Muscle layer of colon (tissue), 2 donors: ENCODE results near the gene CDH15.

ENCODE experiments used
- H3K27ac ChIP-seq: one replicate; pipeline ENCODE4 v1.7.0; 2013; ENCODE audit warnings: low read depth, mild to moderate bottlenecking, low read length, moderate library complexity
- H3K27me3 ChIP-seq, 2 donors: one replicate each; pipeline ENCODE4 v1.7.0; 2013; ENCODE audit warnings: low read length in 2 of 2, mild to moderate bottlenecking in 2 of 2; ENCODE audit not compliant: insufficient read depth in 2 of 2, control insufficient read depth in 1 of 2
- H3K36me3 ChIP-seq: one replicate; pipeline ENCODE4 v1.7.0; 2013; ENCODE audit warnings: mild to moderate bottlenecking, low read length; ENCODE audit not compliant: insufficient read depth
- H3K4me1 ChIP-seq: one replicate; pipeline ENCODE4 v1.7.0; 2013; ENCODE audit warnings: mild to moderate bottlenecking, low read length; ENCODE audit not compliant: insufficient read depth
- H3K4me3 ChIP-seq, 2 donors: one replicate each; pipeline ENCODE4 v1.7.0; 2013; ENCODE audit warnings: low read length in 2 of 2, low read depth in 1 of 2, mild to moderate bottlenecking in 1 of 2, moderate library complexity in 1 of 2
- H3K9ac ChIP-seq: one replicate; pipeline ENCODE4 v1.7.0; 2013; ENCODE audit warnings: low read length
- H3K9me3 ChIP-seq: one replicate; pipeline ENCODE4 v1.7.0; 2013; ENCODE audit warnings: mild to moderate bottlenecking, low read length
- donor health status: abdominal sarcoma.
- donor health status: Adenocarcinoma of cecum.

The CDH15 gene, protein sequence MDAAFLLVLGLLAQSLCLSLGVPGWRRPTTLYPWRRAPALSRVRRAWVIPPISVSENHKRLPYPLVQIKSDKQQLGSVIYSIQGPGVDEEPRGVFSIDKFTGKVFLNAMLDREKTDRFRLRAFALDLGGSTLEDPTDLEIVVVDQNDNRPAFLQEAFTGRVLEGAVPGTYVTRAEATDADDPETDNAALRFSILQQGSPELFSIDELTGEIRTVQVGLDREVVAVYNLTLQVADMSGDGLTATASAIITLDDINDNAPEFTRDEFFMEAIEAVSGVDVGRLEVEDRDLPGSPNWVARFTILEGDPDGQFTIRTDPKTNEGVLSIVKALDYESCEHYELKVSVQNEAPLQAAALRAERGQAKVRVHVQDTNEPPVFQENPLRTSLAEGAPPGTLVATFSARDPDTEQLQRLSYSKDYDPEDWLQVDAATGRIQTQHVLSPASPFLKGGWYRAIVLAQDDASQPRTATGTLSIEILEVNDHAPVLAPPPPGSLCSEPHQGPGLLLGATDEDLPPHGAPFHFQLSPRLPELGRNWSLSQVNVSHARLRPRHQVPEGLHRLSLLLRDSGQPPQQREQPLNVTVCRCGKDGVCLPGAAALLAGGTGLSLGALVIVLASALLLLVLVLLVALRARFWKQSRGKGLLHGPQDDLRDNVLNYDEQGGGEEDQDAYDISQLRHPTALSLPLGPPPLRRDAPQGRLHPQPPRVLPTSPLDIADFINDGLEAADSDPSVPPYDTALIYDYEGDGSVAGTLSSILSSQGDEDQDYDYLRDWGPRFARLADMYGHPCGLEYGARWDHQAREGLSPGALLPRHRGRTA

DNA sequence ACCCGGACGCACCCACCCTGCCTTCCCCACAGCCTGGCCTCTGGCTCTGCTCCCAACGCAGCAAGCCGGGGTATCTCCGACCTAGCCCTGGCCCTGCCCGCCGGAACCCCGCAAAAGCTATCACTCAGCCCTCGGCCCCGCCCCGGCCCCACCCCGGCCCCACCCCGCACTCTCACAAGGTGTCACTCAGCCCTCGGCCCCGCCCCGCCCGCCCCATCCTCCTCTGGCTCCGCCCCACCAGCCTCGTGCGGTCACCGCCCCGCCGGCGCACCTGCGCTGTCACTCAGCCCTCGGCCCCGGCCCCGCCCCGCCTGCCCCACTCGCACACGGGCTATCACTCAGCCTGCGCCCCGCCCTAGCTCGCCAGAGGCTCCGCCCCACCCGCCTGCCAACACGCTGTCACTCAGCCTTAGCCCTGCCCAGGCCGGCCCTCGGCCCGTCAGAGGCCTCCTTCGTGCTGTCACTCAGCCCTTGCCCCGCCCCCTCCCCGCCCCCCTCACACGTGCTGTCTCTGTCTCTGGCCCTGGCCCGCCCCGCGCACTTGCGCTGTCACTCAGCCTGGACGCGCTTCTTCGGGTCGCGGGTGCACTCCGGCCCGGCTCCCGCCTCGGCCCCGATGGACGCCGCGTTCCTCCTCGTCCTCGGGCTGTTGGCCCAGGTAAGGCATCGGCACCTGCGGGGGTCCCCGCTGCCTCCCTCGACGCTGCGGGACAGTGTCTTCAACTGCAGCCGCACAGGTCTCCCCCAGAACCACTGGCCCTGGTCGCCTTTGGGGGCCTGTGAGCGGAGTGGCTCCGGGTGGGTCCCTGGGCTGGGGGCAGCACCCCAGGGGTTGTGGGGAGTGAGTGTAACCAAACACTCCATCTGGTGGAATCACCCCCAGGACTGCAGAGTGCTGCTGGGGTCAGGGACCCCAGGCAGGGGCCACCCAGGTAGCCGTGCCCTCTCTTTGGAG lies at the start of gene CDH15:
TSS of gene CDH15 (plus strand) at position 533 of the 955 bp plus-strand sequence. CDS start at position 617, 84 bp downstream.
- H3K9ac ChIP-seq, result no peak within 1 kb of the TSS
- no peaks in the 10 kb centered on the region for H3K36me3 ChIP-seq
- H3K4me3 ChIP-seq, result peak within 1 kb of the TSS in 1 of 2 donors; percentile 20
- H3K9me3 ChIP-seq, result no peaks in the 10 kb centered on the region
- H3K4me1 ChIP-seq, result peaks cover 4% of the 10 kb centered on the region
- peaks cover 30 to 78% of the 10 kb centered on the region in 2 donors for H3K27me3 ChIP-seq
- H3K27ac ChIP-seq, result no peak within 1 kb of the TSS

DNA sequence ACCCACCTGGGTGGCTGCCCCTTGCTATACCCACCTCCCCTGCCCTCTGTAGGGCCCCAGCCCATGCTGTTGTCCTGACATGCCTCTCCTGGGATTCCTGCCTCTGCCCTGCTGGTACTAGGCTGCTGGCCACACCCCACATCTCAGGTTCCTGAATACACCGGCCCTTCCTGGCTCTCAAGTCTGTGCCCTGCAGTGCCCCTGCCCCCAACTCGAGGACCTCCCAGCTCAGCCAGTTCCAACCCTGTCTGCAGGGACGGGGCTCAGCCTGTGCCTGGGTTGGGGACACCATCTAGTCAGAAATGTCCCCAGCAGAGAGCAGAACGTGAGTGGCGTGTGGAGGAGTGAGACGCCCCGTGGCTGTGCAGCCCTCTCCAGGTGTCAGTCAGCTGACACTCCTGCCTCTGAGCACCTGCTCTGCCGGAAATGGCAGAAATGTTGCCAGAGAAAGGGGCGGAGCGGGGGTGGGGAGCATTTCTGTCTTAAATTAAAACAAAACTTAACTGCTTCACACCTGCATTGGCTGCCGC lies 49.2 kb upstream of the CDH15 start:
- no peaks in the 10 kb centered on the region for H3K4me1 ChIP-seq
- peaks cover 34% of the 10 kb centered on the region for H3K36me3 ChIP-seq
- H3K27ac ChIP-seq, result no peak overlapping the region
- H3K4me3 ChIP-seq, result no peak overlapping the region
- no peaks in the 10 kb centered on the region for H3K9me3 ChIP-seq
- H3K9ac ChIP-seq, result no peak overlapping the region
- H3K27me3 ChIP-seq, result no peaks in the 10 kb centered on the region

DNA sequence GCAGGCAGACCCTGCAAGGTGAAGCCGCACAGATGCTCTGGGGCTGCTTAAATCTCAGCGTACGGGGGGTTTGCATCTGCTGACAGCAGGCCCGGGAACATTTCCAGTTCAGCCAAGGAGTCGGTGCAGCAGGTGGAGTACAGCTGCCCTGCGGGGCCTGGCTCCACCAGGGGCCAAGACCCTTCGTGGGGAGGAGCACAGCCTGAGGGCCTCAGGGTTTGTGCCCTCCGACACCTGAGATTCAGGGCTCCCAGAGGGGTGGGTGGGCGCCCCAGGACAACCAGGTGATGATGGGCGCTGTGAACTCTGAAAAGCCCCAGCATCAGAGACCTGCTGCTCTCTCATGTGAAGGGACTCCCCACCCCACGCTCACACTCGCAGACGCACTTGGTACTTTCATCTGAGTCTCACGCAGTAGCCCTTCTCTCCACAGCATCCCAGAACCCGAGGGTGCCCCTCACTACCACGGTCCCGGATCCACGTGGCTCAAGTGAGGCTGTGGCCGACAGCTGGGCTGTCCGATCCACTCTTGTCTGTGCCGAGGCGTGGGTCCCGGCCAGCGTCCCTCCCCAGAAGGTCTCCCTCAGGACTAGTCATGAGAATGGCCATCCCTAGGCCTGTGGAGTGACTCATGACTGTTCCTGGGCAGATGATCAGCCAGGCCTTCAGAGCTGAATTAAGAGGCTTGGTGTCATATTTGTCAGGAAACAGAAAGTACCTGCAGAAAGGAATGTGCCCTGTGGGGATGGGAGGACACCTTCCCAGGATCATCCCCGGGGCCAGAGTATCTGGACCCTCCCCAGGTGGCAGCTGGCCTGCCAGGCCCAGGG lies 48.3 kb upstream of the CDH15 start:
- Histone ChIP-seq H3K9me3 (no peaks in the 10 kb centered on the region), H3K4me1 (no peaks in the 10 kb centered on the region), H3K27ac (no peak overlapping the region), H3K9ac (no peak overlapping the region), H3K27me3 (no peaks in the 10 kb centered on the region), H3K4me3 (no peak overlapping the region), H3K36me3 (peaks cover 31% of the 10 kb centered on the region)

DNA sequence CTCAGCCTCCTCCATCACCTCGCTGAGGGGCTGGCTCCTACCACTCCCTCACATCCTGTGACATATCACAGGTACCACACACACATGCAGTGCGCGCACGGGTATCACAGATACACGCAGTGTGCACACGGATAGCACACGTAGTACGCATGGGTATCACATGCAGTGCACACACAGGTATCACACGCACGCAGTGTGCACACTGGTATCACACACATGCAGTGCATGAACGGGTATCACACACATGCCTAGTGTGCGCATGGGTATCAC lies 47.8 kb upstream of the CDH15 start:
- H3K27ac ChIP-seq, result no peak overlapping the region
- H3K9ac ChIP-seq, result no peak overlapping the region
- H3K27me3 ChIP-seq, result no peaks in the 10 kb centered on the region
- no peaks in the 10 kb centered on the region for H3K9me3 ChIP-seq
- H3K36me3 ChIP-seq, result peaks cover 27% of the 10 kb centered on the region
- H3K4me3 ChIP-seq, result no peak overlapping the region
- no peaks in the 10 kb centered on the region for H3K4me1 ChIP-seq

DNA sequence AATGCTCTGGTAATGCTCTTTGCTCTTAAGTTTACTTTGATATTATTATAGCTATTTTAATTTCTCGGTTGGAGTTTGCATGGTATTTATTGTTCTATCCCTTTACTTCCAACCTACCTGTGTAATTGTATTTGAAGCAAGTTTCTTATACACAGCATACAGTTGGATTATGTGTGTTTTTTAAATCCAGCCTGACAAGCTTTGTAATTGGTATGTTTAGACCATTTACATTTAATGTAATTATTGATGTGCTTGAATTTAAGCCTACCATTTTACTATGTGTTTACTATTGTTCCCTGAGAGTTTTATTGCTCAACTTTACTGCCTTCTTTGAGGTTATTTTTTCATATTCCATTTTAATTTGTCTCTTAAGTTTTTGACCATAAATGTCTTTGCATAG lies 42.2 kb upstream of the CDH15 start:
- Histone ChIP-seq H3K27me3 (no peaks in the 10 kb centered on the region), H3K36me3 (peaks cover 15% of the 10 kb centered on the region), H3K9ac (no peak overlapping the region), H3K27ac (no peak overlapping the region), H3K4me3 (no peak overlapping the region), H3K4me1 (no peaks in the 10 kb centered on the region), H3K9me3 (no peaks in the 10 kb centered on the region)

DNA sequence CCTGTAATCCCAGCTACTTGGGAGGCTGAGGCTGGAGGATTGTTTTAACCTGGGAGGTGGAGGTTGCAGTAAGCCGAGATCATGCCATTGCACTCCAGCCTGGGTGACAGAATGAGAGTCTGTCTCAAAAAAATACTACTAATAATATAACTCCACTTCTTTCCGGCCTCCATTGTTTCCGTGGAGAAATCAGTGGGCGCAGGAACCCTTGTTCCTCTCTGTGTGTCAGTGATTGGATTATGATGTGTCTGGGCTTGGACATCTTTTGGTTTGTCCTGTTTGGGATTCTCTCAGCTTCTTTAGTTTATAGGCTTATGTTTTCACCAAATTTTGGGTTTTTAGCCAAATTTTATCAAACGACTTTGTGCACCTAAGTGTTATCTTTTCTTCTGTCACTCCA lies 41.1 kb upstream of the CDH15 start:
- Histone ChIP-seq H3K4me1 (no peaks in the 10 kb centered on the region), H3K36me3 (peaks cover 18% of the 10 kb centered on the region), H3K9me3 (no peaks in the 10 kb centered on the region), H3K4me3 (no peak overlapping the region), H3K27ac (no peak overlapping the region), H3K27me3 (no peaks in the 10 kb centered on the region), H3K9ac (no peak overlapping the region)

DNA sequence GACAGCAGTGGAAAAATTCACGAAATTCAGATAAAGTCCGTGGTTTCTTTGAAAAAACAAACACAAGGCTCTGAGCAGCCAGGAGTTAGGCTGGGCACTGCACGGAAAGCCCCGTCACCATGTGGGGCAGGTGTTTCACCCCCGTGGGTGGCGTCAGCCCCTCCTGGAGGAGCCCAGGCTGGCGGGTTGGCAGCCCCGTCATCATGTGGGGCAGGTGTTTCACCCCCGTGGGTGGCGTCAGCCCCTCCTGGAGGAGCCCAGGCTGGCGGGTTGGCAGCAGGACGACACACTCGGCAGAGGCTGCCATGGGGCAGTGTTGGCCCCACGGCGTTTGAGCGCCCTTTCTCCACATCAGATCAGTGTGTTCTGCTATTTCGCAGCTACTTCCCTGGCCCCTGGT lies 39.8 kb upstream of the CDH15 start:
- Histone ChIP-seq H3K9me3 (no peaks in the 10 kb centered on the region), H3K27me3 (no peaks in the 10 kb centered on the region), H3K9ac (no peak overlapping the region), H3K36me3 (peaks cover 19% of the 10 kb centered on the region), H3K4me3 (no peak overlapping the region), H3K27ac (no peak overlapping the region), H3K4me1 (no peaks in the 10 kb centered on the region)

DNA sequence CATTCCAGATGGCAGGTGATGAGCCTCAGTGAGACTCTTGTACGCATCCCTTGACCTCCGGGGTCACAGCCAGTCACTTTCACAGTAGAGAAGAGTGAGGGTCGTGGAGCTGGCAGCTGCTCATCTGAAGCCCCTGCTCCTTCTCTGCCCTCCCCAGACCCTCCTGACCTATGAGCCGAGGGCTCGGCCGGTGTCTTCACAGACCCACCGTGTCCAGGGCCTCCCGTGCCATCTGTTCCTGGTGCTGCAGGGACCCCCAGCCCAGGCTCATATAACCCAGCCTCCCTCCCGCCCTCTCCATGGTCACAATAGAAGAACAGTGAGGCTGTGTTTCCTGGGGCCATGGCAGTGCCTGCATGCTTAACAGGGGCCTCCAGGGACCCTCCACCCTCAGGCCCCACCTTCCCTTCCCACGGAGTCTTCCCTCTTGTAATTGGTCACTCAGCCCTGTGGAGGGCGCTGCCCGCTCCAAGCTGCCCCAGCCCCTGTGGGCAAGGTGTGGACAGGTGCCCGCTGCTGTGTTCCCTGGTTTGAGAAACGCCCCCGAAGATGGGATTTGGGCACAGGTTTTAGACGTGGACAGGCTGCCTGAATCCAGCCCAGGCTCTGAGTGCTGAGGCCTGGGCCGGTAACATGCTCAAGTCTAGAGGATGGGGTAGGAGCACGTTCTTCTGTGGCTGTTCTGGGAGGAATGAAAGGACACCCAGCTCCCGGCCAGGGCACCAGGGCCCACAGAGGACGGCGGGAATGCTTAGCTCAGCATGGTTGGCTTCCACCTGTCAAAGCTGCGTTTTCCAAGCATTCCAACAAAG lies 39.1 kb upstream of the CDH15 start:
- Histone ChIP-seq H3K9ac (no peak overlapping the region), H3K27ac (no peak overlapping the region), H3K9me3 (no peaks in the 10 kb centered on the region), H3K27me3 (no peaks in the 10 kb centered on the region), H3K4me3 (no peak overlapping the region), H3K4me1 (no peaks in the 10 kb centered on the region), H3K36me3 (peaks cover 19% of the 10 kb centered on the region)

DNA sequence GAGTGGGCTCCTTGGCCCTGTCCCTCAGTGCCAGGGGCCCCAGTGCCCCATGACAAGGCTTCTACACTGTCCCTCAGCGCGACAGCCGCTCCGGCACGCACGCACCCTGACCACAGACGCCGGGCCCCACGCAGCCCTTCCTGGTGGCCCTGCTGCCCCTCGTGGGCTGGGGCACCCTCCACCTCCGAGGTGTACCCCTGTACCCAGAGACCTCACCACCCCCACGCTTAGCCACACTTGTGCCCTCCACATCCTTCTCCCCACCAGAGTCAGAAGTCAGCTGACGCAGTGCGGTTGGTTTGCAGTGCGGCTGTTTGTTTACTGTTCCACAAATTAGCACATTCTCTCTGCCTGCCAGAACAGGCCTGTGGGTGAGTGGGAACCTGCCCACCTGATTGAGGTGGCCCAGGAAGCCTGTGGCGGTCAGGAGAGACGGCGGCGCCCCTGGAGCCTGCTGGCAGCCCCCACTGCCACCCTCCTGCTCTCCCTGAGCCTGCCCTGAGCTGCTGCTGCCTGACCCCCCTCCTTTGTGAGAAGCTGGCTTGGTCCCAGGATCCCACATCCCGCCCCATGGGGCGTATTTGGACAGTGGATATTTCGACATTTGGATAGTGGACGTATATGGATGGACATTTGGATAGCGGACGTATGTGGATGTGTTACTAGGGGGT lies 38.0 kb upstream of the CDH15 start:
- Histone ChIP-seq H3K9ac (no peak overlapping the region), H3K27me3 (no peaks in the 10 kb centered on the region), H3K9me3 (no peaks in the 10 kb centered on the region), H3K36me3 (peaks cover 19% of the 10 kb centered on the region), H3K4me1 (no peaks in the 10 kb centered on the region), H3K4me3 (no peak overlapping the region), H3K27ac (no peak overlapping the region)
